Measurements from ENCODE around the gene CDK5R1.

GRCh38 chr17:32498391-32498790, 11.6 kb downstream of the CDK5R1 start:
- TF ChIP-seq CTCF (IDR thresholded peaks at IDR 0.05) (no peak), POLR2A (IDR thresholded peaks at IDR 0.05) (no peak)
